ENCODE data around the gene SND1.

The SND1 gene

GRCh38 chr7:127776776-127777386 is 124.9 kb downstream of the SND1 start:
- no peak for DNase-seq

- no peak for DNase-seq
Observed at GRCh38 chr7:127780489-127780888, 128.5 kb downstream of the SND1 start.

- no peak for DNase-seq
Observed at GRCh38 chr7:127781081-127781480, 129.1 kb downstream of the SND1 start.

- DNase-seq, result no peak
Observed at GRCh38 chr7:127782075-127782474, 130.1 kb downstream of the SND1 start.

GRCh38 chr7:127782654-127783559 is 130.9 kb downstream of the SND1 start:
- no peak for DNase-seq

- no peak for DNase-seq
Observed at GRCh38 chr7:127786184-127786583, 134.2 kb downstream of the SND1 start.

GRCh38 chr7:127789031-127789430 is 137.0 kb downstream of the SND1 start:
- DNase-seq, result no peak

- DNase-seq, result no peak
Observed at GRCh38 chr7:127791446-127792189, 139.6 kb downstream of the SND1 start.

- peak; percentile 31 for DNase-seq
Observed at GRCh38 chr7:127792528-127793342, 140.7 kb downstream of the SND1 start.

- DNase-seq, result no peak
Observed at GRCh38 chr7:127793582-127793981, 141.6 kb downstream of the SND1 start.

GRCh38 chr7:127794136-127794535 is 142.1 kb downstream of the SND1 start:
- DNase-seq, result no peak

- DNase-seq, result no peak
Observed at GRCh38 chr7:127794551-127794950, 142.6 kb downstream of the SND1 start.

GRCh38 chr7:127798023-127798422 is 146.0 kb downstream of the SND1 start:
- no peak for DNase-seq

GRCh38 chr7:127798769-127799372 is 146.9 kb downstream of the SND1 start:
- no peak for DNase-seq

- no peak for DNase-seq
Observed at GRCh38 chr7:127799535-127800305, 147.7 kb downstream of the SND1 start.

- no peak for DNase-seq
Observed at GRCh38 chr7:127802845-127803244, 150.9 kb downstream of the SND1 start.

- DNase-seq, result no peak
Observed at GRCh38 chr7:127803626-127804025, 151.6 kb downstream of the SND1 start.

GRCh38 chr7:127807340-127807739 is 155.3 kb downstream of the SND1 start:
- DNase-seq, result no peak

- DNase-seq, result no peak
Observed at GRCh38 chr7:127807829-127808228, 155.8 kb downstream of the SND1 start.

GRCh38 chr7:127809261-127809702 is 157.3 kb downstream of the SND1 start:
- DNase-seq, result no peak

GRCh38 chr7:127810113-127810512 is 158.1 kb downstream of the SND1 start:
- no peak for DNase-seq

Data from NCI-H748 treated with DMSO at 0.1 percent for 48 hours (cell line).